GM19467 (cell line): ENCODE results near the gene AKR7A3.
"Not testable (repeated sequence)": the region's sequence is repeated elsewhere in the genome, so short reads cannot be mapped to it uniquely, and the experiment has no call there.

Source experiments
- ATAC-seq: cut with Tn5 transposase; IDR thresholded peaks from one replicate; pipeline ENCODE4 v1.9.1; 2021; ENCODE audit warnings: mild to moderate bottlenecking, moderate library complexity; ENCODE audit not compliant: unreplicated experiment

Gene AKR7A3

GRCh38 chr1:19288324-19289241, at the start of gene AKR7A3:
Gene AKR7A3 (minus strand): TSS chr1:19288770. CDS start chr1:19288709, 61 bp downstream.
- ATAC-seq, result not testable (repeated sequence)

GRCh38 chr1:19338323-19338762, 49.8 kb upstream of the AKR7A3 start:
- ATAC-seq, result no peak

DNA sequence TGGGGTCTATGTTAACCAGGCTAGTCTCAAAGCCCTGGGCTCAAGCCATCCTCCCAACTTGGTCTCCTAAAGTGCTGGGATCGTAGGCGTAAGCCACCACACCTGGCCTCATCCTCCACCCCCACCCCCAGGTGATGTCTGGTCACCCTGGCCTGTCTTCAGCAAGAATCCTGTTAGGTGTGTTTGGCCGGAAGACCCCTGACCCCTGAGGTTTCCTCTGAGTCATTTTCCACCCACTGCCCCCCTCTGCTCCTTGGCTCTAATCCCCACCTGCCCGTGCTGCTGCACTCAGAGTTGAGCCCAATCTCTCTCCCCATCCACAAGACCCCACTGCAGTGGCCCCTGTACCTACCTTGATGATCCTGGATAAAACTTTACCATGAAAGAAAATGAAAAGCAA, 48.7 kb upstream of the AKR7A3 start:
- no peak for ATAC-seq

DNA sequence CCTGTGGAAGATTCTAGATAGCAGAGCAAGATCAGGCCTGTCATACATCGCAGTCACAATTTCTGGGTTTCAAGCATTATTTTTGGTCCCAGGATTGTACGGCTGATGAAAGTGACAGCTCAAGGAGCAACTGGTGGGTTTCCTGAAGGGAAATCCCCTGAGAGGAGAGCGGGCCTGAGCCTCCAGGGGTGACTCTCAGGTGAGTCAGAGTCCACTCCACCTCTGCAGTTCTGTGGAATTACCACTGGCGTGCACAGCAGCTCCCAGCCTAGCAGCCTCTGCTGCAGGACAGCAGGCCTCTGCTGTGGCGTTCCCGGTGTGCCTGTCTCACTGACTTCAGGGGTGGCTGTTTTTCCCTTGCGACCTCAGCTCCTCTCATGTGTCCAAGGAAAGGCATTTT, 48.0 kb upstream of the AKR7A3 start:
- ATAC-seq, result no peak

DNA sequence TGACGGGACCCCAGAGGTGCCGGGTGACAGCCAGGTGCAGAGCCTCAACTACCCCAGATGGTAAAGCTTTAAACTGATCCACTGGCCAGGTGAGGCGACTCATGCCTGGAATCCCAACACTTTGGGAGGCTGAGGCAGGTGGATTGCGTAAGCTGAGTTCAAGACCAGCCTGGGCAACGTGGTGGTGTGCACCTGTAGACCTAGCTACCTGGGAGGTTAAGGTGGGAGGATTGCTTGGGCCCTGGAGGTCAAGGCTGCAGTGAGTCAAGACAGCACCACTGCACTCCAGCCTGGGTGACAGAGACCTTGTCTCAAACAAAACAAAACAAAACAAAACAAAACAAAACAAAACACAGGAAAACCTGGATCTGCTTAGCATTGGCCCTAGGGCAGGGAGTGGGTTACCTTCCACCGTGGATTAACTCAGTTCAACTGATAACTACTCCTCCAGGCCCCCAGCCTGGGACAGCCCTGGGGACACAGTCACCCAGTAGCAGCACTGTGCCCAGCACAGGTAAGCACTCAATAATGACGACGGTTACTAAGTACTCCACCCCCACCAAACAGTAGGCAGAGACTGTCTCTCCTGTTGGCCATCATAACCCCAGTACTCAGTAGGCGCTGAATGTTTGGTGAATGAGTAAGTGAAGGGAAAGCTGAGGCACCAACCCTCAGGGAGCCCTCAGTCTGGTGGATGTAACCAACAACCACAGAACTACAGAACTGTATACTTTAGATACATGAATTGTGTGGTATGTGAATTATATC, 45.2 kb upstream of the AKR7A3 start:
- ATAC-seq, result no peak

GRCh38 chr1:19332832-19333231, 44.3 kb upstream of the AKR7A3 start:
- ATAC-seq, result no peak

DNA sequence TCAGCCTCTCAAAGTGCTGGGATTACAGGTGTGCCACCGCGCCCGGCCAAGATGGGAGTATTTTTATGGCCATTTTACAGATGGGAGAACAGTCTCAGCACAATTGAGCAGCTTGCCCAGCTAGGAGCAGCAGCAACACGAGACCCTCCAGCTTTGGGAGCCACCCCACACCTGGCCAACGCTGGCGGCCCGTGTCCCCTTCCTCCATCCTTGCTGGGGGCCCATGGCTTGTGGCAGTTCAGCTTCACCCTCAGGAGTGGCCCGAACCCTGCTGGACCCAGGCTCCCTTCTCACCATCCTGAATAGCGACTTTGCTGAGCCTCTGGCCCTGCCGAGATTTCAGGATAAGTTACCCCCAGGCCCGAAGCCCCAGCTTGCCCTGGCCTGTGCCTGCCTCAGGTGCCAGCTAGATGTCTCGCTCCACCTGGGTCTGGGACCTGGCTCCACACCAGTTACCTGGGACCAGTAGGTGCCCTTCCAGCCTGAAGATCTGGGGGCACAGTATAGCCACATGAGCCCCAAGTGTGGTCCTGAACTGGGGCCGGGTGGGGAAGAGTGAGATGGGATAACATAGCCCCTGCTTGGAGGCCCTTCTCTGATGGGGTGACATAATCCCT, 42.8 kb upstream of the AKR7A3 start:
- no peak for ATAC-seq

GRCh38 chr1:19330449-19331135, 42.0 kb upstream of the AKR7A3 start:
- ATAC-seq, result no peak

GRCh38 chr1:19329611-19330010, 41.0 kb upstream of the AKR7A3 start:
- no peak for ATAC-seq

DNA sequence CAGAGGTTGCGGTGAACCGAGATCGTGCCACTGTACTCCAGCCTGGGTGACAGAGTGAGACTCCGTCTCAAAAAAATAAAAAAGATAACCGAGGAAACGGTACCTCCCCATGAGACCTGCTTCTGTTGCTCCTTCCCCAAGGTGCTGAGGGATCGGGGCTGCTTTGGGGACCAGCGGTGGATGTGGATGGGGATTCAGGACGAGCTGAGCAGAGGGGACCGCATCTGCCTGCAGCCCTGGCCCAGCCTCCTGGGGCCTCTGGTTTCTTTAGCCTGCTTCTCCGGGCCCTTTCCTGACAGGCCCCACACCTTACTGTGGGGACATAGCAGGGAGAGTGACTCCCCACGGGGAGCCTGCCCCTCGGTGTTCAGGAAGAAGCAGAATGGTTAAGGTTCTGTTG, 40.6 kb upstream of the AKR7A3 start:
- ATAC-seq, result no peak

DNA sequence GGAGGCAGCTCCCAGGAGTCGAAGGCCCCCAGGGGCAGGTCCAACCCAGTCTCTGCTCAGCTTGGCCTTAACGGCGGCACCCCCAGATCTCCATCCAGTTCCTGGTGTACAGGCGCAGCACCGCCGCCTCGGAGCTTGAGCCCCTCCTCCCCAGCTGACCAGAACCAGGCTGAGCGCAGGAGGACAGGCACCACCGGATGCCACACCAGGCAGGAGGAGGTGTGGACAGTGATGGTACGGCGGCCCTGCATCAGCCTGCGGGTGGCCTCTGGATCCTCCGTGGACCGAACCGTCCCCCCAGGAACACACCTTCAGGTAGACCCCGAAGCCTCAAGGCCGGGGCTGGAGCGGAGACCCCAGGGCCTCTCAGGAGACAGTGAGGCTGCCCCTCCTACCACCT, 39.9 kb upstream of the AKR7A3 start:
- no peak for ATAC-seq

DNA sequence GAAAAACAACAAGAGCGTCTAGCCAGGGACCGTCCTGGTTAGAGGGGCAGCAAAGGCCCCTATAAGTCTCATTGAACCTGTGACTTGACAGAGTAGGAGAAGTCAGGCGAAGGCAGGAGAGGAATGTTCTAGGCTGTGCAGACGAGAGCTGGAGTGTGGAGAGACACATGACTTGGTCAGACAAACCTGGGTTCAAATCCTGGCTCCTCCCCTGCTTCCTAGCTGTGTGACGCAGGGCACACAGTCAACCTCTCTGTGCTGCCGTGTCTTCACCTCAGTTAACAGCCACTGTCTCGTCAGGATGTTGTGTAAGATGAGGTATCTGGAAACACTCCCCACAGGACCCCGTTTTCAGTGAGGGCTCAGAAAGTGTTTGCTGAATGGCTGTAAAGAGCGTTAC, 39.2 kb upstream of the AKR7A3 start:
- ATAC-seq, result no peak

GRCh38 chr1:19327301-19327700, 38.7 kb upstream of the AKR7A3 start:
- no peak for ATAC-seq

DNA sequence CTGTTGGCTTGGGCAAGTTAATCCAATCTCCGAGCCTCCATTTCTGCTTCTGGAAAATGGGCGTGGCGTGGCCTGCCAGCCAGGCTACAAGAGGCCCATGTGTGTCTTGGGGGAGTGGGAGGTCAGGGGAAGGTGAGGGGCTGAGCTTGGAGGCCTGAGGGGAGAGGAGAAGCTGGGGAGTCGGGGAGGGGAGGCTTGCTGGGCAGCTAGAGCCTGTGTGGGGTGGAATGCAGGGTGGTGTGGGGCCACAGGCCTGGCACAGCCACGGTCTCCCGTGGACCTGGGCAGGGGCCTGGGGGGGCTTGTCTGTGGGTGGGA, 38.1 kb upstream of the AKR7A3 start:
- no peak for ATAC-seq

DNA sequence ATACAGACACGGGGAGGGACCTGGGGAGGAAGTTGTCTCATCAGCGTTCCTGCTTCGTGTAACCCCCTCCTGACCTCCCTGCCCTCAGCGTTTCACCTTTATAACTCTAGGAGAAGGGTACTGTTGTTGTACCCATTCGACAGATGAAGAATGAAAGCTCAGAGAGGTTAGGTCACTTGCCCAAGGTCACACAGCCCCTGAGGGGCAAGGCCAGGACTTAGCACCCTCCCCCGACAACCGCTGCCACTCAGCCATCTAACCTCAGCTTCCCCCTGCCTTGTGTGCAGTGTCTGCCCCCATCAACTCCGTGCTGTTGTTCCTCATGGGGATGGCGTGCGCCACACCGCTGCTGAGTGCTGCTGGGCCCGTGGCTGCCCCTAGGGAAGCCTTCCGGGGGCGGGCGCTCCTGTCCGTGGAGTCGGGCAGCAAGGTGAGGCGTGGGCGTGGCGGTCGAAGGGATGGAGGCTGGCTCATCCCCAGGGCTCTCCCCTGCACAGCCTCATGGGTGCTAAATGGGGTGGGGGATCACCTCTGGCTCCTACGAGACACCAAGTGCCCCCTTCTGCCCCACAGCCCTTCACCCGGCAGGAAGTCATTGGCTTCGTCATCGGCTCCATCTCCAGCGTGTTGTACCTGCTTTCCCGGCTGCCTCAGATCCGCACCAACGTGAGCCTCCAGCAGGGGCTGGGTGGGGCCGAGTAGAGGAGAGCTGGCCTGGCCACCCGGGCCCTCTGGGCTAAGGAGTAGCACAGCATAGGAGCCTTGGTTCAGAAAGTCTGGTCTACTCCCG, 37.6 kb upstream of the AKR7A3 start:
- ATAC-seq, result no peak

- ATAC-seq, result no peak
These were observed 36.9 kb upstream of the AKR7A3 start for GRCh38 chr1:19325368-19325957.

DNA sequence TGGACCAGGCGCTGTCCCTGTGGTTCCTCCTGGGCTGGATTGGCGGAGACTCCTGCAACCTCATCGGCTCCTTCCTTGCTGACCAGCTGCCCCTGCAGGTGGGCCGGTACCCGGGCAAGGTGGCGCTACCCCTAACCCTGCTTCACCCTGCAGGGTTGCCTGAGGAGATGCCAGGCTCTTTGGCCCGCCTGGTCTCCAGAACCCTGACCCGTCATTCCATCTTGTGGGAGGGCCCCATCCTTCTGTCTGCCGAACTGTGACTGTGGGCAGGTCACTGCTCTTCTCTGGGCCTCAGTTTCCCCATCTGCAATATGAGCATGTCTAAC, 36.1 kb upstream of the AKR7A3 start:
- ATAC-seq, result no peak

- no peak for ATAC-seq
These were observed 35.6 kb upstream of the AKR7A3 start for GRCh38 chr1:19323987-19324664.

GRCh38 chr1:19322481-19322880, 33.9 kb upstream of the AKR7A3 start:
- ATAC-seq, result no peak

- no peak for ATAC-seq
These were observed 32.5 kb upstream of the AKR7A3 start for GRCh38 chr1:19321071-19321470.
